HepG2 (cell line): ENCODE results near the gene SLC29A1. TPM values are rescaled to one million over a fixed set of nuclear protein-coding genes. Genes with fewer than 3 reads are reported as not detected.

ENCODE experiments used
- DMAP1 ChIP-seq: IDR thresholded peaks from 2 replicates; pipeline ENCODE4 v1.6.1; 2016
- PHF20 ChIP-seq: sonication (generic); formaldehyde crosslinking; IDR thresholded peaks from 2 replicates; pipeline ENCODE4 v1.5.0; 2020; ENCODE audit warnings: mild to moderate bottlenecking, missing genetic modification reagents
- RBFOX2 ChIP-seq: fragments of 200-400 bp; formaldehyde crosslinking; IDR thresholded peaks from 2 replicates; pipeline ENCODE4 v1.6.1; 2017; ENCODE audit warnings: low read depth, mild to moderate bottlenecking, low read length
- SMAD3 ChIP-seq: sonication (generic); formaldehyde crosslinking; IDR thresholded peaks from 2 replicates; pipeline ENCODE4 v1.4.0; 2020; ENCODE audit warnings: missing genetic modification reagents
- ZMYM3 ChIP-seq: sonication (generic); formaldehyde crosslinking; IDR thresholded peaks from 2 replicates; pipeline ENCODE4 v1.5.1; 2020; ENCODE audit warnings: mild to moderate bottlenecking, missing genetic modification reagents
- ZNF274 ChIP-seq: sonication (generic); formaldehyde crosslinking; IDR thresholded peaks from 2 replicates; pipeline ENCODE4 v1.5.1; 2020; ENCODE audit warnings: mild to moderate bottlenecking, missing genetic modification reagents
- ZNF383 ChIP-seq: sonication (generic); formaldehyde crosslinking; IDR thresholded peaks from 2 replicates; pipeline ENCODE4 v1.4.0; 2020; ENCODE audit warnings: missing genetic modification reagents, mild to moderate bottlenecking, borderline replicate concordance
- ZNF441 ChIP-seq: sonication (generic); formaldehyde crosslinking; IDR thresholded peaks from 2 replicates; pipeline ENCODE4 v1.7.0; 2021; ENCODE audit warnings: missing genetic modification reagents, borderline replicate concordance
- ZSCAN30 ChIP-seq: sonication (generic); formaldehyde crosslinking; IDR thresholded peaks from 2 replicates; pipeline ENCODE4 v1.5.0; 2020; ENCODE audit warnings: mild to moderate bottlenecking, missing genetic modification reagents
- ZSCAN31 ChIP-seq: sonication (generic); formaldehyde crosslinking; IDR thresholded peaks from 2 replicates; pipeline ENCODE4 v1.5.0; 2020; ENCODE audit warnings: low read depth, mild to moderate bottlenecking, missing genetic modification reagents
- polyA plus RNA-seq, 8 experiments: library from polyadenylated mRNA; depleted of rRNA in 3 of 8; stranded (reverse) in 7 of 8; unstranded in 1 of 8; fragments of >200 nt; fragmentation: Illumina TruSeq in 4 of 8; extraction: Trizol in 4 of 8; gene quantifications; 2 replicates each; pipeline versions ENCODE4 v1.2.1 to v1.2.3, GENCODE V29; 2011 to 2016; ENCODE audit warnings: low read depth in 4 of 8, missing spikeins in 1 of 8, mixed read lengths in 1 of 8; ENCODE audit not compliant: insufficient read depth in 1 of 8
- total RNA-seq, 5 experiments: library from RNA; depleted of rRNA; stranded (reverse); fragments of >200 nt; fragmentation: Illumina TruSeq; extraction: Trizol; gene quantifications; 2 replicates each; pipeline ENCODE4 v1.2.3, GENCODE V29; 2016; ENCODE audit warnings: low read depth in 1 of 5
- TF ChIP-seq, protein P1 (sequence below): sonication (generic); formaldehyde crosslinking; IDR thresholded peaks from 2 replicates; pipeline ENCODE4 v1.5.1; 2020; ENCODE audit warnings: missing genetic modification reagents, mild to moderate bottlenecking, borderline replicate concordance
- TF ChIP-seq, protein P2 (sequence below): sonication (generic); formaldehyde crosslinking; IDR thresholded peaks from 2 replicates; pipeline ENCODE4 v1.4.0; 2020; ENCODE audit warnings: missing genetic modification reagents
- TF ChIP-seq, protein P3 (sequence below): sonication (generic); formaldehyde crosslinking; IDR thresholded peaks from 2 replicates; pipeline ENCODE4 v1.4.0; 2020; ENCODE audit warnings: missing genetic modification reagents, borderline replicate concordance
- TF ChIP-seq, protein P4 (sequence below): sonication (generic); formaldehyde crosslinking; IDR thresholded peaks from 2 replicates; pipeline ENCODE4 v1.8.1; 2022; ENCODE audit warnings: mild to moderate bottlenecking, missing genetic modification reagents
- TF ChIP-seq, protein P5 (sequence below): sonication (generic); formaldehyde crosslinking; IDR thresholded peaks from 2 replicates; pipeline ENCODE4 v1.4.0; 2020; ENCODE audit warnings: missing genetic modification reagents
- TF ChIP-seq, protein P6 (sequence below): sonication (generic); formaldehyde crosslinking; conservative IDR thresholded peaks from 2 replicates; pipeline ENCODE4 v1.5.0; 2020; ENCODE audit warnings: missing genetic modification reagents

Gene SLC29A1
- total and polyA plus RNA-seq, 2 of the 13 experiments (the other 11 are each of a cell fraction or from before 2014, with no cell fraction given), result 43.2 to 106 TPM

DNA sequence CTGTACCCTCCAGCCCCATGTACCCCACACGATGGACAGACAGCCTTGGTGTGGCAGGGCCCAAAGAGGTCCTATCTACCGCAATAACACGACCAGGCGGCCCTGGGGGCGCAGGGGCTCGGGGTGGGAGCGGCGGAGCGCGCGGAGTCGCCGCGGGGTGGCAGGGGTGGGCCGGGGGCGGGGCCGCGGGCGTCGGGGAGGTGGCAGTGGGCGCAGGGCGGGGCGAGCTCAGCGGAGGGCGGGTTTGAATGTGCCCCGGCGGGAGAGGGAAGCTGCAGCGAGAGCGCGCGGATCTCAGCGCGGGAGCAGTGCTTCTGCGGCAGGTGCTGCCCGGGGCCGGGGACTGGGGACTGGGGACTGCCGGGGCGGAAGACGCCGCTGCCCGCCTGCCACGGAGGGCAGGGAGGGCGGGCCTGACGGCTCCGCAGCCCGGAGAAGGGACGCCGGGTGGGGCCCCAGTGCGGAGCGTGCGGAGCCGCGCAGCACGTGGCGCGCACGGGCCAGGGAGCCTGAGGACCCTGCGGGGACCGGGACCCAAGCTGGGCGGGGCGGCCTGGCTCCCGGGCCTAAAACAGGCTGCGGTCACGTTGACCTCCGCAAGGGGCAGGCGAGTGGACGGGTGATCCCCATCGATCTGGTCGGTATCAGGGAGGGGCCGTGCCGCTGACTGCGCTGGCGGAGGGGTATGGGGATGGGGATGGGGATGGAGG lies at the start of gene SLC29A1 (continued):
- TF ChIP-seq, protein P1, sequence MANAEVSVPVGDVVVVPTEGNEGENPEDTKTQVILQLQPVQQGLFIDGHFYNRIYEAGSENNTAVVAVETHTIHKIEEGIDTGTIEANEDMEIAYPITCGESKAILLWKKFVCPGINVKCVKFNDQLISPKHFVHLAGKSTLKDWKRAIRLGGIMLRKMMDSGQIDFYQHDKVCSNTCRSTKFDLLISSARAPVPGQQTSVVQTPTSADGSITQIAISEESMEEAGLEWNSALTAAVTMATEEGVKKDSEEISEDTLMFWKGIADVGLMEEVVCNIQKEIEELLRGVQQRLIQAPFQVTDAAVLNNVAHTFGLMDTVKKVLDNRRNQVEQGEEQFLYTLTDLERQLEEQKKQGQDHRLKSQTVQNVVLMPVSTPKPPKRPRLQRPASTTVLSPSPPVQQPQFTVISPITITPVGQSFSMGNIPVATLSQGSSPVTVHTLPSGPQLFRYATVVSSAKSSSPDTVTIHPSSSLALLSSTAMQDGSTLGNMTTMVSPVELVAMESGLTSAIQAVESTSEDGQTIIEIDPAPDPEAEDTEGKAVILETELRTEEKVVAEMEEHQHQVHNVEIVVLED (CRISPR knock-in tag), result peak; percentile 68; the same call in 1 of the 2 replicates
- TF ChIP-seq SMAD3 (CRISPR knock-in tag) (no peak), DMAP1 (peak; percentile 63; the same call in 1 of the 2 replicates), ZMYM3 (CRISPR knock-in tag) (0 out of 2 replicates have a peak, but pooled peaks have one; percentile 46), RBFOX2 (peak; percentile 70), ZNF383 (CRISPR knock-in tag) (no peak), ZSCAN30 (CRISPR knock-in tag) (no peak), ZNF274 (peak; percentile 24; the same call in 1 of the 2 replicates), ZSCAN31 (peak; percentile 85), PHF20 (CRISPR knock-in tag) (peak; percentile 54; the same call in 1 of the 2 replicates), ZNF441 (peak; percentile 54; the same call in 1 of the 2 replicates)
- TF ChIP-seq, protein P2, sequence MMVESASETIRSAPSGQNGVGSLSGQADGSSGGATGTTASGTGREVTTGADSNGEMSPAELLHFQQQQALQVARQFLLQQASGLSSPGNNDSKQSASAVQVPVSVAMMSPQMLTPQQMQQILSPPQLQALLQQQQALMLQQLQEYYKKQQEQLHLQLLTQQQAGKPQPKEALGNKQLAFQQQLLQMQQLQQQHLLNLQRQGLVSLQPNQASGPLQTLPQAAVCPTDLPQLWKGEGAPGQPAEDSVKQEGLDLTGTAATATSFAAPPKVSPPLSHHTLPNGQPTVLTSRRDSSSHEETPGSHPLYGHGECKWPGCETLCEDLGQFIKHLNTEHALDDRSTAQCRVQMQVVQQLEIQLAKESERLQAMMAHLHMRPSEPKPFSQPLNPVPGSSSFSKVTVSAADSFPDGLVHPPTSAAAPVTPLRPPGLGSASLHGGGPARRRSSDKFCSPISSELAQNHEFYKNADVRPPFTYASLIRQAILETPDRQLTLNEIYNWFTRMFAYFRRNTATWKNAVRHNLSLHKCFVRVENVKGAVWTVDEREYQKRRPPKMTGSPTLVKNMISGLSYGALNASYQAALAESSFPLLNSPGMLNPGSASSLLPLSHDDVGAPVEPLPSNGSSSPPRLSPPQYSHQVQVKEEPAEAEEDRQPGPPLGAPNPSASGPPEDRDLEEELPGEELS (CRISPR knock-in tag), result 0 out of 2 replicates have a peak, but pooled peaks have one; percentile 5
- TF ChIP-seq, protein P3, sequence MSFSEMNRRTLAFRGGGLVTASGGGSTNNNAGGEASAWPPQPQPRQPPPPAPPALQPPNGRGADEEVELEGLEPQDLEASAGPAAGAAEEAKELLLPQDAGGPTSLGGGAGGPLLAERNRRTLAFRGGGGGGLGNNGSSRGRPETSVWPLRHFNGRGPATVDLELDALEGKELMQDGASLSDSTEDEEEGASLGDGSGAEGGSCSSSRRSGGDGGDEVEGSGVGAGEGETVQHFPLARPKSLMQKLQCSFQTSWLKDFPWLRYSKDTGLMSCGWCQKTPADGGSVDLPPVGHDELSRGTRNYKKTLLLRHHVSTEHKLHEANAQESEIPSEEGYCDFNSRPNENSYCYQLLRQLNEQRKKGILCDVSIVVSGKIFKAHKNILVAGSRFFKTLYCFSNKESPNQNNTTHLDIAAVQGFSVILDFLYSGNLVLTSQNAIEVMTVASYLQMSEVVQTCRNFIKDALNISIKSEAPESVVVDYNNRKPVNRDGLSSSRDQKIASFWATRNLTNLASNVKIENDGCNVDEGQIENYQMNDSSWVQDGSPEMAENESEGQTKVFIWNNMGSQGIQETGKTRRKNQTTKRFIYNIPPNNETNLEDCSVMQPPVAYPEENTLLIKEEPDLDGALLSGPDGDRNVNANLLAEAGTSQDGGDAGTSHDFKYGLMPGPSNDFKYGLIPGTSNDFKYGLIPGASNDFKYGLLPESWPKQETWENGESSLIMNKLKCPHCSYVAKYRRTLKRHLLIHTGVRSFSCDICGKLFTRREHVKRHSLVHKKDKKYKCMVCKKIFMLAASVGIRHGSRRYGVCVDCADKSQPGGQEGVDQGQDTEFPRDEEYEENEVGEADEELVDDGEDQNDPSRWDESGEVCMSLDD (CRISPR knock-in tag), result peak; percentile 77; the same call in 1 of the 2 replicates
- TF ChIP-seq, protein P4, sequence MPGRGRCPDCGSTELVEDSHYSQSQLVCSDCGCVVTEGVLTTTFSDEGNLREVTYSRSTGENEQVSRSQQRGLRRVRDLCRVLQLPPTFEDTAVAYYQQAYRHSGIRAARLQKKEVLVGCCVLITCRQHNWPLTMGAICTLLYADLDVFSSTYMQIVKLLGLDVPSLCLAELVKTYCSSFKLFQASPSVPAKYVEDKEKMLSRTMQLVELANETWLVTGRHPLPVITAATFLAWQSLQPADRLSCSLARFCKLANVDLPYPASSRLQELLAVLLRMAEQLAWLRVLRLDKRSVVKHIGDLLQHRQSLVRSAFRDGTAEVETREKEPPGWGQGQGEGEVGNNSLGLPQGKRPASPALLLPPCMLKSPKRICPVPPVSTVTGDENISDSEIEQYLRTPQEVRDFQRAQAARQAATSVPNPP (CRISPR knock-in tag), result 0 out of 2 replicates have a peak, but pooled peaks have one; percentile 64
- TF ChIP-seq, protein P5, sequence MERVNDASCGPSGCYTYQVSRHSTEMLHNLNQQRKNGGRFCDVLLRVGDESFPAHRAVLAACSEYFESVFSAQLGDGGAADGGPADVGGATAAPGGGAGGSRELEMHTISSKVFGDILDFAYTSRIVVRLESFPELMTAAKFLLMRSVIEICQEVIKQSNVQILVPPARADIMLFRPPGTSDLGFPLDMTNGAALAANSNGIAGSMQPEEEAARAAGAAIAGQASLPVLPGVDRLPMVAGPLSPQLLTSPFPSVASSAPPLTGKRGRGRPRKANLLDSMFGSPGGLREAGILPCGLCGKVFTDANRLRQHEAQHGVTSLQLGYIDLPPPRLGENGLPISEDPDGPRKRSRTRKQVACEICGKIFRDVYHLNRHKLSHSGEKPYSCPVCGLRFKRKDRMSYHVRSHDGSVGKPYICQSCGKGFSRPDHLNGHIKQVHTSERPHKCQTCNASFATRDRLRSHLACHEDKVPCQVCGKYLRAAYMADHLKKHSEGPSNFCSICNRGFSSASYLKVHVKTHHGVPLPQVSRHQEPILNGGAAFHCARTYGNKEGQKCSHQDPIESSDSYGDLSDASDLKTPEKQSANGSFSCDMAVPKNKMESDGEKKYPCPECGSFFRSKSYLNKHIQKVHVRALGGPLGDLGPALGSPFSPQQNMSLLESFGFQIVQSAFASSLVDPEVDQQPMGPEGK (CRISPR knock-in tag), result peak; percentile 77
- TF ChIP-seq, protein P6, sequence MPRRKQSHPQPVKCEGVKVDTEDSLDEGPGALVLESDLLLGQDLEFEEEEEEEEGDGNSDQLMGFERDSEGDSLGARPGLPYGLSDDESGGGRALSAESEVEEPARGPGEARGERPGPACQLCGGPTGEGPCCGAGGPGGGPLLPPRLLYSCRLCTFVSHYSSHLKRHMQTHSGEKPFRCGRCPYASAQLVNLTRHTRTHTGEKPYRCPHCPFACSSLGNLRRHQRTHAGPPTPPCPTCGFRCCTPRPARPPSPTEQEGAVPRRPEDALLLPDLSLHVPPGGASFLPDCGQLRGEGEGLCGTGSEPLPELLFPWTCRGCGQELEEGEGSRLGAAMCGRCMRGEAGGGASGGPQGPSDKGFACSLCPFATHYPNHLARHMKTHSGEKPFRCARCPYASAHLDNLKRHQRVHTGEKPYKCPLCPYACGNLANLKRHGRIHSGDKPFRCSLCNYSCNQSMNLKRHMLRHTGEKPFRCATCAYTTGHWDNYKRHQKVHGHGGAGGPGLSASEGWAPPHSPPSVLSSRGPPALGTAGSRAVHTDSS (CRISPR knock-in tag), result 0 out of 2 replicates have a peak, but pooled peaks have one; percentile 32
